MCF 10A (cell line): ENCODE results near the gene PRR35. TPM values are rescaled to one million over a fixed set of nuclear protein-coding genes. Genes with fewer than 3 reads are reported as not detected.
A peak's percentile ranks its signal among the peaks of the same experiment; 100 is the strongest.

Source experiments
- BruUV-seq: library from RNA; stranded (reverse); fragments of 400-500 nt; replicated peaks from 2 replicates; lab custom pipeline; 2021; lab: Mats Ljungman, UMichigan
- CTCF ChIA-PET: fragments of 300-600 bp; sonication (Branson Sonifier 250); formaldehyde crosslinking; extraction: SDS; loops from one replicate; lab custom pipeline; 2021; ENCODE audit warnings: antibody characterized with exemption, inconsistent platforms; lab: Yijun Ruan, JAX
- POLR2A ChIA-PET: fragments of 300-600, 350-650 bp; sonication (Branson Sonifier 250); formaldehyde crosslinking; extraction: SDS; loops from one replicate; lab custom pipeline; 2020; ENCODE audit warnings: antibody characterized with exemption, inconsistent platforms; lab: Yijun Ruan, JAX
- DNase-seq: peaks from one replicate; pipeline ENCODE4 v3.0.0-alpha.2; 2018; ENCODE audit not compliant: unreplicated experiment
- H3K27ac Mint-ChIP-seq: one replicate; pipeline ENCODE4 v1.8.0; 2022; ENCODE audit warnings: mild to moderate bottlenecking, low read depth, mixed read lengths; ENCODE audit not compliant: unreplicated experiment
- H3K27me3 Mint-ChIP-seq: one replicate; pipeline ENCODE4 v1.8.0; 2022; ENCODE audit warnings: mixed read lengths; ENCODE audit not compliant: insufficient read depth, unreplicated experiment
- H3K36me3 Mint-ChIP-seq: one replicate; pipeline ENCODE4 v1.8.0; 2022; ENCODE audit warnings: mild to moderate bottlenecking, moderate library complexity, mixed read lengths; ENCODE audit not compliant: insufficient read depth, unreplicated experiment
- H3K4me1 Mint-ChIP-seq: one replicate; pipeline ENCODE4 v1.8.0; 2022; ENCODE audit warnings: mixed read lengths; ENCODE audit not compliant: insufficient read depth, unreplicated experiment
- H3K4me3 Mint-ChIP-seq: one replicate; pipeline ENCODE4 v1.8.0; 2022; ENCODE audit warnings: mild to moderate bottlenecking, moderate library complexity, mixed read lengths; ENCODE audit not compliant: unreplicated experiment
- H3K9me3 Mint-ChIP-seq: one replicate; pipeline ENCODE4 v1.8.0; 2022; ENCODE audit warnings: mixed read lengths; ENCODE audit not compliant: unreplicated experiment
- intact Hi-C: fragments of 100-400 bp; cut with micrococcal nuclease; formaldehyde crosslinking; loops from 2 replicates; pipeline ENCODE4 v1.14.1; 2022
- total RNA-seq: library from RNA; stranded (reverse); gene quantifications from 2 replicates; pipeline ENCODE4 v1.2.3, GENCODE V29; 2022
- TF ChIP-seq, protein P1 (sequence below): fragments of 200-600 bp; IDR thresholded peaks from one replicate; pipeline ENCODE4 v1.8.0; 2022; ENCODE audit warnings: antibody characterized with exemption, mild to moderate bottlenecking; ENCODE audit not compliant: unreplicated experiment

PRR35 gene
- total RNA-seq, 1 experiment from 2014 or later, result not detected

DNA sequence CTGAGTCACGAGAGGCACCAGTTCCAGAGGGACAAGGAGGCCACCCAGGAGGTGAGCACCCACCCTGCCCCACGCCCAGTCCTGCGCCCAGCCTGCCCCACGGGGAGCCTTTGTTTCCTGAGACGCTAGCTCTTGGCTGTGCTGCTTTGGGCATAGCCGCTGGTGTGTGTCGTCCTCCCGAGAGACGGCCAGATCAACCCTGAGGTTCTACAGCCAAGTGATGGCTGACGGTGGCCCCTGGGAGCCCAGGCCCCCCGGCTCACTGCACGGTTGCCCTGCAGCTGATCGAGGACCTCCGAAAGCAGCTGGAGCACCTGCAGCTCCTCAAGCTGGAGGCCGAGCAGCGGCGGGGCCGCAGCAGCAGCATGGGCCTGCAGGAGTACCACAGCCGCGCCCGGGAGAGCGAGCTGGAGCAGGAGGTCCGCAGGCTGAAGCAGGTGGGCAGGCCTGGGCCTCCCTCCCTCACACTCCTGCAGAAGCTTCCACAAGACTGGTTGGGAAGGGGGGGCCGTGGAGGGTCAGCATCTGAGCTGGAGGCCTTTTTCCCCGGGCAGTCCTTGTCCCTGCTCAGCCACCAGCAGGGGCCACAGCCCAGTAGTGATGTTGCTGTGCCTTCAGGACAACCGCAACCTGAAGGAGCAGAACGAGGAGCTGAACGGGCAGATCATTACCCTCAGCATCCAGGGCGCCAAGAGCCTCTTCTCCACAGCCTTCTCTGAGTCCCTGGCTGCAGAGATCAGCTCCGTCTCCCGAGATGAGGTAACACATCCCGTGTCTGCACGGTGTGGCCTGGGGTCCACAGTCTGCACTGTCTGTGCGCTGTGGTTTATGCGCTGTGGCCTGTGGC is 40.1 kb upstream of the PRR35 start:
- Mint-ChIP-seq H3K27me3 (no peaks in the 10 kb centered on the region), H3K9me3 (no peaks in the 10 kb centered on the region), H3K4me1 (no peaks in the 10 kb centered on the region), H3K27ac (no peak overlapping the region), H3K36me3 (peaks cover 35% of the 10 kb centered on the region), H3K4me3 (no peak overlapping the region)
- ChIA-PET CTCF (interaction anchor here (0.6 to 1.3 kb wide), 3 partner anchors 14 to 102 kb away, joined by 3 to 4 read pairs (median 3); no protein-coding TSS in a partner anchor), POLR2A (interaction anchor here (0.7 kb wide), 1 partner anchor 119 kb away, joined by 3 read pairs; no protein-coding TSS in a partner anchor)
- intact Hi-C loops, result loop anchor here (10.0 kb wide), 1 partner anchor 95 kb away; the partner anchor contains the start of gene RAB11FIP3
- TSS peak; percentile 27 for BruUV-seq
- TF ChIP-seq, protein P1, sequence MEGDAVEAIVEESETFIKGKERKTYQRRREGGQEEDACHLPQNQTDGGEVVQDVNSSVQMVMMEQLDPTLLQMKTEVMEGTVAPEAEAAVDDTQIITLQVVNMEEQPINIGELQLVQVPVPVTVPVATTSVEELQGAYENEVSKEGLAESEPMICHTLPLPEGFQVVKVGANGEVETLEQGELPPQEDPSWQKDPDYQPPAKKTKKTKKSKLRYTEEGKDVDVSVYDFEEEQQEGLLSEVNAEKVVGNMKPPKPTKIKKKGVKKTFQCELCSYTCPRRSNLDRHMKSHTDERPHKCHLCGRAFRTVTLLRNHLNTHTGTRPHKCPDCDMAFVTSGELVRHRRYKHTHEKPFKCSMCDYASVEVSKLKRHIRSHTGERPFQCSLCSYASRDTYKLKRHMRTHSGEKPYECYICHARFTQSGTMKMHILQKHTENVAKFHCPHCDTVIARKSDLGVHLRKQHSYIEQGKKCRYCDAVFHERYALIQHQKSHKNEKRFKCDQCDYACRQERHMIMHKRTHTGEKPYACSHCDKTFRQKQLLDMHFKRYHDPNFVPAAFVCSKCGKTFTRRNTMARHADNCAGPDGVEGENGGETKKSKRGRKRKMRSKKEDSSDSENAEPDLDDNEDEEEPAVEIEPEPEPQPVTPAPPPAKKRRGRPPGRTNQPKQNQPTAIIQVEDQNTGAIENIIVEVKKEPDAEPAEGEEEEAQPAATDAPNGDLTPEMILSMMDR, result no peak
- DNase-seq, result no peak

DNA sequence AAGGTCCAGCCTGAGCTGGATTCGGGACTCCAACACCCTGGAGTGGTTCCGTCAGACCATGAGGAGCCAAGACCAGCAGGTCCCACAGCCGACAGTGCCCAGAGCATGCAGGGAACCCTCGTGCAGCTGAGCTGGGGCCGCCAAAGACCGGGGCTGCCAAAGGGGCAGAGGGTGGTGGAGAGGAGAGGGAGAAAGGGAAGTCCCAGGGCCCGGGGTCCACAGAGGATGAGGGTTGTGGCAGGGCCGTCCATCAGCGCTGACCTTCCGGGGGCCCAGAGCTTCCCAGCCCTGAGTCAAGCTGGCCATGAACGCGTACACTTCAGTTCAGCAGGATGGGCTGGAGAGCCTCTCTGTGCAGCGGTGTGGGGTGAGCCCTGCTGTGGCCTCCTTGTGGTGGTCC is 39.3 kb upstream of the PRR35 start:
- H3K27me3 Mint-ChIP-seq, result no peaks in the 10 kb centered on the region
- DNase-seq, result no peak
- H3K36me3 Mint-ChIP-seq, result peaks cover 35% of the 10 kb centered on the region
- no TSS peak for BruUV-seq
- ChIA-PET POLR2A (no interaction called here), CTCF (interaction anchor here (0.7 to 1.3 kb wide), 2 partner anchors 15 to 101 kb away, joined by 3 to 4 read pairs; no protein-coding TSS in a partner anchor)
- TF ChIP-seq, protein P1, result no peak
- intact Hi-C loops, result loop anchor here (10.0 kb wide), 1 partner anchor 96 kb away; the partner anchor contains the start of gene RAB11FIP3
- H3K9me3 Mint-ChIP-seq, result no peaks in the 10 kb centered on the region
- H3K4me1 Mint-ChIP-seq, result peaks cover 7% of the 10 kb centered on the region
- no peak overlapping the region for H3K27ac Mint-ChIP-seq
- no peak overlapping the region for H3K4me3 Mint-ChIP-seq

DNA sequence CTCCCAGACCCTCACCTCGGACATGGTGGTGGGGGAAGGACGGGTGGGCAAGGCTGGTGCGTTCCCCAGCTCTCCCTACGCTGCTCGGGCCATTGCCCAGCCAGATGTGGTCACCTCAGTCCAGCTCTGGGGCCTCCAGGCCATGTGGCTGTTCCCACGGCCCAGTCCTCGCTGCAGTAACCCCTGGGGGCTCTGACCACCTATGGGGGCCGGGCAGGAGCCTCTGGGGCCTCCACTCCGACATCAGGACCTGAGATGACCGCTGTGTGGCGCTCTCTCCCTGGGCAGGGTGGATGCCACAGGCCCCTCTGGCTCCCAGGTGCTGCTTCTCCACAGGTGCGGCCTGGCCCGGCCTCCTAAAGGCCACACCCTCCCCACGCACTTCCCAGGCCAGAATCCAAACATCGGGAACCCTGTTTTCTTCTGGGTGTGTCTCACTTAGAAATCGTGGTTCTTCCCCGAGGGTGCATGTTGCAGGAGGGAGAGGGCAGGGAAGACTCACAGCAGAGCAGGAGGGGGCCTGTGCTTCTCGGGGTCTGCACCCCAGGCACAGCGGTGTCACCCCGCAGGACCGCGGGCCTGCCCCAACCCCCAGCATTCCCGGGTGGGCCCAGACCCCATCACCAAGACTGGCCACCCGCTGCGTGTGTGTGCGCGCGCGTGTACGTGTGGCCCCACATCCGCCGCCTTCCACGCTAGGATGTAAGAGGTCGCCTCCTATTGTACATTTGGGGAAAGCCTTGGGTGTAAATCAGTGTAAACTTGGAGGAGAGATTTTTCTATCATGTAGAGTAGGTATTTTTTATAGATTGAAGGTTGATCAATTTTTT is 38.6 kb upstream of the PRR35 start:
- intact Hi-C loops, result loop anchor here (10.0 kb wide), 1 partner anchor 97 kb away; the partner anchor contains the start of gene RAB11FIP3
- Mint-ChIP-seq H3K4me3 (no peak overlapping the region), H3K27me3 (no peaks in the 10 kb centered on the region), H3K9me3 (no peaks in the 10 kb centered on the region), H3K36me3 (peaks cover 38% of the 10 kb centered on the region), H3K27ac (no peak overlapping the region), H3K4me1 (peaks cover 8% of the 10 kb centered on the region)
- ChIA-PET POLR2A (no interaction called here), CTCF (interaction anchor here (1.3 kb wide), 1 partner anchor 15 kb away, joined by 4 read pairs; no protein-coding TSS in a partner anchor)
- peak; percentile 42 for DNase-seq
- no TSS peak for BruUV-seq
- TF ChIP-seq, protein P1, result no peak
